ENCODE data around the gene DPY19L3. TPM values are rescaled to one million over a fixed set of nuclear protein-coding genes. Genes with fewer than 3 reads are reported as not detected.

The DPY19L3 gene
- total RNA-seq, 1 donor: 30.0 TPM

GRCh38 chr19:32476032-32476350 is 70.4 kb downstream of the DPY19L3 start:
- TF ChIP-seq, protein P1, sequence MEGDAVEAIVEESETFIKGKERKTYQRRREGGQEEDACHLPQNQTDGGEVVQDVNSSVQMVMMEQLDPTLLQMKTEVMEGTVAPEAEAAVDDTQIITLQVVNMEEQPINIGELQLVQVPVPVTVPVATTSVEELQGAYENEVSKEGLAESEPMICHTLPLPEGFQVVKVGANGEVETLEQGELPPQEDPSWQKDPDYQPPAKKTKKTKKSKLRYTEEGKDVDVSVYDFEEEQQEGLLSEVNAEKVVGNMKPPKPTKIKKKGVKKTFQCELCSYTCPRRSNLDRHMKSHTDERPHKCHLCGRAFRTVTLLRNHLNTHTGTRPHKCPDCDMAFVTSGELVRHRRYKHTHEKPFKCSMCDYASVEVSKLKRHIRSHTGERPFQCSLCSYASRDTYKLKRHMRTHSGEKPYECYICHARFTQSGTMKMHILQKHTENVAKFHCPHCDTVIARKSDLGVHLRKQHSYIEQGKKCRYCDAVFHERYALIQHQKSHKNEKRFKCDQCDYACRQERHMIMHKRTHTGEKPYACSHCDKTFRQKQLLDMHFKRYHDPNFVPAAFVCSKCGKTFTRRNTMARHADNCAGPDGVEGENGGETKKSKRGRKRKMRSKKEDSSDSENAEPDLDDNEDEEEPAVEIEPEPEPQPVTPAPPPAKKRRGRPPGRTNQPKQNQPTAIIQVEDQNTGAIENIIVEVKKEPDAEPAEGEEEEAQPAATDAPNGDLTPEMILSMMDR (IDR thresholded peaks at IDR 0.05; ENCODE audit: extremely low read depth, low read depth, low read length): no peak

DNA sequence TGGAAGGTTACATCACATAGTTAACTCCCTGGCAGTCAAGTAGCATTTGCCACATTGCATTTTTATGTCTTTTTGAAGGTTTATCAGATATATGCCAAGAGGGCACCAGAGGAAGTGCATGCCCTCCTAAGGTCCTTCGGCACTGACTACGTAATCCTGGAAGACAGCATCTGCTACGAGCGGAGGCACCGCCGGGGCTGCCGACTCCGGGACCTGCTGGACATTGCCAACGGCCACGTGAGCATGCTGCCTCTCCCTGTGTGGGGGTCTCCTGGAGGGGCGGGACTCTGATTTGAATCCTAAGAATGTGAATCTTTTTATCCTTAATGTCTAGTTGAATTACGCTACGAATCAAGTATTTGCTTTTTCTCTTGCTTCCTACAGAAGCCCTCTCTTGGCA is 74.8 kb downstream of the DPY19L3 start:
- no peaks in the 10 kb centered on the region for H4K20me1 ChIP-seq (ENCODE audit: insufficient read depth, low read length)
- no peaks in the 10 kb centered on the region for H3K27me3 ChIP-seq (ENCODE audit: insufficient read depth, low read length)
- no peaks in the 10 kb centered on the region for H3K4me1 ChIP-seq (ENCODE audit: insufficient read depth, low read length)
- H2AFZ ChIP-seq (ENCODE audit: low read length): no peak overlapping the region
- peaks cover 31% of the 10 kb centered on the region for H3K36me3 ChIP-seq (ENCODE audit: insufficient read depth, low read length)
- no peak for DNase-seq (ENCODE audit: insufficient read length, low spot score, missing footprints)
- no peaks in the 10 kb centered on the region for H3K9me3 ChIP-seq (ENCODE audit: low read depth, low read length)
- no peak overlapping the region for H3K27ac ChIP-seq (ENCODE audit: low read depth, low read length)
- H3K4me2 ChIP-seq (ENCODE audit: insufficient read depth, low read length): no peak overlapping the region
- TF ChIP-seq, protein P1 (IDR thresholded peaks at IDR 0.05; ENCODE audit: extremely low read depth, low read depth, low read length): no peak
- no peaks in the 10 kb centered on the region for H3K79me2 ChIP-seq (ENCODE audit: insufficient read depth, low read length)
- H3K4me3 ChIP-seq (ENCODE audit: insufficient read depth, low read length): no peak overlapping the region

More at GRCh38 chr19:32476032-32476350, 70.4 kb downstream of the DPY19L3 start:
- Histone ChIP-seq H3K79me2 (ENCODE audit: insufficient read depth, low read length) (no peaks in the 10 kb centered on the region), H3K4me3 (ENCODE audit: insufficient read depth, low read length) (no peak overlapping the region), H3K4me1 (ENCODE audit: insufficient read depth, low read length) (no peaks in the 10 kb centered on the region), H3K27ac (ENCODE audit: low read depth, low read length) (no peak overlapping the region), H3K4me2 (ENCODE audit: insufficient read depth, low read length) (no peak overlapping the region), H3K9me3 (ENCODE audit: low read depth, low read length) (no peaks in the 10 kb centered on the region), H4K20me1 (ENCODE audit: insufficient read depth, low read length) (no peaks in the 10 kb centered on the region), H3K27me3 (ENCODE audit: insufficient read depth, low read length) (no peaks in the 10 kb centered on the region), H3K36me3 (ENCODE audit: insufficient read depth, low read length) (peaks cover 19% of the 10 kb centered on the region), H2AFZ (ENCODE audit: low read length) (no peak overlapping the region)
- no peak for DNase-seq (ENCODE audit: insufficient read length, low spot score, missing footprints)

DNA sequence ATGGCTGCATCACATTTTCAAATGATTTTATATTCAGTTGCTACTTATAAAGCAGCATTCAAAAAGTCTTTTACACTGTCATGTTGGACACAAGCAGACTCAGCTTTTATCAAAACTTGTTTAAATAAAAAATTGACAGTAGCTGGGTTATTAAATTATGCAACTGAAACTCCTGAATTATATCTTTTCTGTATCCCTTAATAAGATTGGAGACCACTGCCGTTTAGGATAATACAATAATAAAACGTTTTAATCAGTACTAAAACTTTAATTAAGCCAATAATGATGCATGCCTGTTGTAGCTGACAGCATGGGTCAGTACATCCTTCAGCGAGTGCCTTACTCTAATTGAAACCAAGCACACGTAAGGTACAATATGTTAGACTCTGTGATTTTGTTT is 78.0 kb downstream of the DPY19L3 start:
- no peak overlapping the region for H3K4me3 ChIP-seq (ENCODE audit: insufficient read depth, low read length)
- no peaks in the 10 kb centered on the region for H4K20me1 ChIP-seq (ENCODE audit: insufficient read depth, low read length)
- H3K27ac ChIP-seq (ENCODE audit: low read depth, low read length): no peak overlapping the region
- TF ChIP-seq, protein P1 (IDR thresholded peaks at IDR 0.05; ENCODE audit: extremely low read depth, low read depth, low read length): no peak
- no peak overlapping the region for H3K4me2 ChIP-seq (ENCODE audit: insufficient read depth, low read length)
- no peaks in the 10 kb centered on the region for H3K79me2 ChIP-seq (ENCODE audit: insufficient read depth, low read length)
- peaks cover 24% of the 10 kb centered on the region for H3K36me3 ChIP-seq (ENCODE audit: insufficient read depth, low read length)
- no peak for DNase-seq (ENCODE audit: insufficient read length, low spot score, missing footprints)
- H2AFZ ChIP-seq (ENCODE audit: low read length): no peak overlapping the region
- H3K27me3 ChIP-seq (ENCODE audit: insufficient read depth, low read length): no peaks in the 10 kb centered on the region
- H3K9me3 ChIP-seq (ENCODE audit: low read depth, low read length): no peaks in the 10 kb centered on the region
- H3K4me1 ChIP-seq (ENCODE audit: insufficient read depth, low read length): no peaks in the 10 kb centered on the region

GRCh38 chr19:32489971-32490370 is 84.4 kb downstream of the DPY19L3 start:
- no peaks in the 10 kb centered on the region for H3K36me3 ChIP-seq (ENCODE audit: insufficient read depth, low read length)
- no peak overlapping the region for H2AFZ ChIP-seq (ENCODE audit: low read length)
- no peak for DNase-seq (ENCODE audit: insufficient read length, low spot score, missing footprints)
- H3K79me2 ChIP-seq (ENCODE audit: insufficient read depth, low read length): no peaks in the 10 kb centered on the region
- TF ChIP-seq, protein P1 (IDR thresholded peaks at IDR 0.05; ENCODE audit: extremely low read depth, low read depth, low read length): no peak
- H3K27me3 ChIP-seq (ENCODE audit: insufficient read depth, low read length): no peaks in the 10 kb centered on the region
- H3K27ac ChIP-seq (ENCODE audit: low read depth, low read length): no peak overlapping the region
- H3K4me1 ChIP-seq (ENCODE audit: insufficient read depth, low read length): no peaks in the 10 kb centered on the region
- no peak overlapping the region for H3K4me3 ChIP-seq (ENCODE audit: insufficient read depth, low read length)
- H3K4me2 ChIP-seq (ENCODE audit: insufficient read depth, low read length): no peak overlapping the region
- no peaks in the 10 kb centered on the region for H4K20me1 ChIP-seq (ENCODE audit: insufficient read depth, low read length)
- no peaks in the 10 kb centered on the region for H3K9me3 ChIP-seq (ENCODE audit: low read depth, low read length)
